AG08396 (cell line): ENCODE results near the gene MCFD2.

Source experiments
- DNase-seq: peaks from one replicate; pipeline ENCODE4 v3.0.0; 2012; ENCODE audit warnings: low spot score, mixed read lengths

MCFD2 gene

DNA sequence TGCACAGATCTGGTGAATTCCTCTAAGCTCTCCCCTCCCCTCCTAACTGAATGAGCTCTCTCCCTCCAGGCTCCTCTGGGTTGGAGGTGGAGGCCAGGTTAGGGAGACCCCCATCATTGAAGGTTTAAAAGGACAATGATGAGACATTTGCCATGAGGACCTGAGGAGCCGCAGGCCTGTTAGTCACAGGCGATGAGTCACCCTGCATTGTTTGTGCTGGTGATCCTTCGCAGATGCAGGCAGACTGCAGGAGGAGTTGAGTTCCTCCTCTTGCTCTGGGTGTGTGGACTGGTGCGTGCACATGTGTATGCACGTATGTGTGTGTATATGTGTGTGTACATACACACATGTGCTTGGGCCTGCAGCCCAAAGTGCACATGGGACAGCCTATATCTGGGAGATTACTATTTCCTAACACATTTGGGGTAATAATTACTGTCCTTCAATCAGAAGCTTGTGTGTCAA, 42.0 kb downstream of the MCFD2 start:
- DNase-seq = peak; percentile 86

DNA sequence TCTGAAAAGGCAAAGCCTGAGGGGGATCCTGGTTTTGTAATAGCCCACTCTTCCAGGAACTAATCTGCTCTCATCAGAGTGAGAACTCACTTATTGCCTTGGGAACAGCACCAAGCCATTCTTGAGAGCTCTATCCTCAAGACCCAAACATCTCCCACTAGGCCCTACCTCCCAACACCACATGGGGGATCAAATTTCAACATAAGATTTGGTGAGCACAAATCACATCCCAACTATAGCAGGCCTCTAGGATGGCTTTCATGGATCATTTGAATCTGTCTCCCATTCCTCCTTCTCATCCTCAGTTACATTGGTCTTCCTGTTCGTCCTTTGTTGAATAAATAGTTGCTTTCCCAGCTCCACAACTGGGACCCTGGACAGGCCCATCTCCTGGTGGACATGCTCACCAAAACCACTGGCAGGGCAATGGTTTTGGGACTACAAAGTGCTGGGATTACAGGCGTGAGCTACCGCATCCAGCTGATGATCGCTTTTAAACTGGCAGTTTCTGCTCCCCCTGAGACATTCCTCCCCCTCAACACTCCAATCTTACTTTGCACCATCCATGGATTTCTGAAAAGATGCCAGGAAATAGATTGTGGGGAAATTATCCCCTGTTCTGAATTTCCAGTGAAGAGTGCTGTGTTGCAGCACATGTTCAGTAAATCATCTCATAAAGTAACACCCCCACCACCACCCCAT, 42.6 kb downstream of the MCFD2 start:
- no peak for DNase-seq

DNA sequence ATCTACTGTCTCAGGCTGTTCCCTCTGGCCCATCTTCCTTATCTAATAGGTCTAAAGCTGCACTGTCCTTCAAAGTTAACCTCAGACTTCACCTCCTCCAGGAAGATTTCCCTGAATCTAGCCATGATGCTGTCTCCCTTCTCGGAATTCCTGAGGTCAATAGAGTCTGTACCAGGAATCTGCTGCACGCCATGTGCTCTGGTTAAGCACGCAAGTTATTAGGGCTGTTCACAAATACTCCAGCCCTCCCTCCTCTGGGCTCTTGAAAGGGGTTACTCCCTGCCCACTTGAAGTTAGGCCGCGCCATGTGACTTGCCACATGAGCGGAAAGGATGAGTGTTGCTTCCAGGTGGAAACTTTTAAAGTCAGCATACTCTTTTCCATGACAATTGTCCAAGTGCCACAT, 43.6 kb downstream of the MCFD2 start:
- no peak for DNase-seq

DNA sequence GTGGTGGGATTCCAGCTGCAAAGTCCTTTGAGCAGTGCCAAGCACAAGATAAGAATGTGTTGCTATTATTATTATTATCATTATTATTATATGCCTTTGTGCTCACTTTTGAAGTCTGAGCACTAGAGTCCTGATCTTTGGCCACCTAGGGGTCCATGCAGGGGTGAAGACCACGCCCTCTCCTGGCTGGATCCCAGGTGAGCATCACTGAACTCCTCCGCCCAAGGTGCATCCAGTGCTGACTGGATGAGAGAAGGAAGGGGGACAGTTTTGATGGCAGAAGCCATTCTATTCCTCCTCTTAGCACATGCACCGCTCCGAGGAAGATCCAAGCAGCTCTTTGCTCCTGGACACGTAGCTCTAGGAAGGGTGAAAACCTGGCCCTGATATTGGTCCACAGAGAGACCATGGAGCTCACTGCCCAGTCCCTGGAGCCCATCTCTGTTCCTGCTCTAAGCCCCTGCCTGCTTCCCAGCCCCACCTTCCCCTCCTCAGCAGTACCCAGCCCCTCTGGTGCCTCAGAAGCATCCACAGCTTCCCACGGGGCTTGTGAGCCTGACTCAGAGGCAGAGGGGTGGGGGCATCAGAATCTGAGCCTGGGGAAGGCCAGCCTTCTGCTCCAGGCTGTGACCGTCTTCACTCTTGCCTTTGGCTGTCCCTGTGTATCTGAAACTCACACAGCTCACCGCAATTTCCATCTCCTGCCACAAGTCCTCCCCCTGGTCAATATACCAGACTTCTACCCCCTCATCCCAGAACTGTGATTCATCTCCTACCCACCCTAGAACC, 45.4 kb downstream of the MCFD2 start:
- no peak for DNase-seq

DNA sequence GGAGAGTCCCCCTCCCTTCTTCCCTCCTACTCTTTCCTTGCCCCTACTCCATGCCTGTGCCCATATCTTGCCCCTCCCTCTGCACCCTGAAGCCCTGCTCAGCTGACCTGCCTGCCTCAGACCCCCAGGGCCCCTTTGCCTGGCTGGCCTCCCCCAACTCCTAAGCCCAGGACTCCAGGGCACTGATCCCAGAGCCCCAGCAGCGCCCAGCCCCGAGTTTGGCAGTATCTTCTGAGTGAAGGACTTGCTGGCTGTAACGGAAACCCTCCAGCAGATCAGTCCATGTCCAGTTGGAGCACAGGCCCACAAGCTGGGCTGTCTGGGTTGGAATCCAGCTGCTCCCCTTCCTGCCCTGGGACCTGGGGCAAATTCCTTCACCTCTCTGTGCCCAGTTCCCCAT, 46.0 kb downstream of the MCFD2 start:
- no peak for DNase-seq

DNA sequence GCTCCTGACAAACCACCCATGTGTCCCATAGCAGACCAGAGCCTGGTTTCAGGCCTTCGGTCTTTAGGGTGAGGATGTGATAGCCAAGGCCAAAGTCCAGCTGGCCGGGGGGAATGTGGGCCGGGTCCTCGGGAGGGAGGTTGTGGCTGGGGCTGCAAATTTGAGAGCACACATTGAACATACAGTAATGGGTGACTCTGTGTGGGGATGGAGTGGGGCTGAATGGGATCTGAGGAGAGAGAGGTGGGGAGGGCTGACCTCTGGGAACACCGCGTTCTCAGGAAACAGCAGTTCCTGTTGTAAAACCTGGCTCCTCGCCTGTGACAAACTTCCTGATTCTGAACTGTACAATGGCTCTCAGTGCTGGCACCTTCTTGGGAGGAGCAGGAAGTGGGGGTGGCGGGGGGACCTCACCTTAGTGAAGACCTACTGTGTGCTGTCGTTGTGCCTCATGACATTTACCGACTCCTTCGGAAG, 48.8 kb downstream of the MCFD2 start:
- no peak for DNase-seq

DNA sequence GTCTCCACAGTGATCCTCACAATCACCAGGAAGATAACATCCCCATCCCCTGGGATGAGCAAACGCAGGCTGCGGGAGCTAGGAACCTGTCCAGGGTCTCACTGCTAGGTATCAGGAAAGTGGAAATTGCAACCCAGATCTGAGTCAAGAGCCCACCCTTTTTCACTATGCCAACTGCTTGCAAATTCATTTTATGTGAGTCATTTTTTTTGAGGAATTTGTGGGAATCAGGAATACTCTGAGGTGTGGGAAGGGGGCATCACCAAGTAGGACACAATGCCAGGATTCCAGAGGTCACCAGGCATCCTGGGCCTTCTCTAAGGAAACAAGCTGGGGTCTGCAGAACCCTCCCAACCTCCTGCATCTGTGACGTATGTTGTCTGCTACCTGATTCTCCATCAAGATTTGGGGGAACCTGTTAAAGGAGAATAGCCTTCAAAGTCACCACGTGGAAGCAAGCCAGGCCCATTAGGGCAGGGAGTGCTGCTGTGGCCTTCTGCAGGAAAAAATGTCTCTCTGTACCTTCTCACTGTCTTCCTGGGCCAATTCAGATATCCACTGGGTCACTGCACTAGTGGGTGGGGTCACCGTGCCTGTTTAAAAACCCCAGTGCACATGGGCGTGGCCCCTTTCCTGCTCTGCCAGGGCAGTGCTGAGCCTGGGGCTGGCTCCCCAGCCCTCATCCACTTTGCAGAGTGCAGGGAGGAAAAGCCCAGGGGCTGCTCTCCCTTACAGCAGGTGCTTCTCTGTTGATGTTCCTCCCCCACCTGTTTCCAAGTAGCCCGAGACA, 50.2 kb downstream of the MCFD2 start:
- no peak for DNase-seq

DNA sequence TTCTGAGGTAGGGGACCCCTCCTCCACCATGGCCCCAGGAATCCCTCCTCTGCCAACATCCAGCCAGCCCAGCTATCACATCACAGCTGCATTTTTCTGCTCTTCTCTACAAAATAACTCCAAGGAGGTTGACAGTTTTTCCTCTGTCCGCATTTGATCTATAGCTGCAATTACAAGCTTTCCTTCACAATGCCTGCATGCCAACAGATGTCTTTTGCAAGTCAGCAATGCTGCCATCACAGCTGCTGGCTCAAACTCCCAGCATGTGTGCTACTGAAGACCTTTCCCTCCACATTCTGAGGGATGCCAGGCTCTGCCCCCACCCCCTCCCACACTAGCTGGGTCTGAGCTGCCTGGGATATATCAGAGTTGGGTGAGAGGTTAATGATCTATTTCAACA, 51.7 kb downstream of the MCFD2 start:
- DNase-seq = no peak

DNA sequence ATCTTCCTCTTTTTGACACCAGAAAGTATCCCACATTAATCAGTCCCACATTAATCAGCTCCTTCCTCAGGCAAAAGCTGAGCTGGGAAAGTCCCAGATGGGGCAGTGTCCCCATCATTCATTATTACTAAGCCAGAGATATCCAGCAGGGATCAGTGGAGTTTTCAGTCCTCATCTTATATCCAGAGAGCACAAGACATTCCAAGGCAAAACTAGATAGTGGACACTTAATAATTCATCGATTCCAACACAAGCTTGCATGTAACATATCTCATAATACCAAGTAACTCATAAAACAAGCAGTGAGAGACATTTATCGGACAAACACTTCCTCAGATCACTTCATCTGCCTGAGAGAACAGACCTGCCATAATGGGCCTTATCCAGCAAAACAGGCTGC, 53.1 kb downstream of the MCFD2 start:
- DNase-seq = no peak

DNA sequence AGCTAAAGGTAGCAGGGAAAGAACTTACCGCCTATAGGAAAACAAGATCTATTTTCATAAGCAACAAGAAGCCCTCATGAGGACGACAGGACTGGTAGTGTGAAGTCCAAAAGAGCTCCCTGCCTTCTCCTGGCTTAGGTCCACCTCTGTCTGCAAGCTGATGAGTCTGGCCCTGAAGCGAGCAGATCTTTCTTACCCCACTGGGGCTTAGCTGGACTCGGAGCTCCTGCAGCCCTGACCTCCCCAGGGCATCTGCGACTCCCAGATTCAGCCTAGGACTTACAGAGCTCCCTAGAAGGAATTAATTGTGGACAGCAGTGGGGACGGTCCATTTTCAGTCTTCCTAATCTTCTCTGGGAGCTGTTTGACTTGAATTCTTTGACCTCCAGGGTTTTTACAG, 53.7 kb downstream of the MCFD2 start:
- no peak for DNase-seq

DNA sequence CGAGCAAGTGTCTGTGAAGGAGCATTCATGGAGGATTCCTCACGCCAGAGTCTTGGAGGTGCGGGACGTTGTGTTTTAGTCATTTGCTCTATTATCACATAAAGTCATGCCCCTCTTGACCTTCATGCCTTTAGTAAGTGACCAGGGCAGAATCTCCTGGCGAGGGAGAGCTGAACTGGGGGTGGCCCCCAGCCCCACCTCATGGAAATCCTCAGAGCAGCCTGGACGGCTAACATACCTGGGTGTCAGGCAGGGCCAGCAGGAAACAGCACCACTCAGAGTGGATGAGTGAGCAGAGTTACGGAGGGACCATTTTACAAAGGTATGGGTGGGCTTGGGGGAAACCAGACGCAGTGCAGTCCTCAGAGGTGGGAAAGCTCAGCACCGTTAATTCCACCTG, 56.1 kb downstream of the MCFD2 start:
- DNase-seq = no peak

DNA sequence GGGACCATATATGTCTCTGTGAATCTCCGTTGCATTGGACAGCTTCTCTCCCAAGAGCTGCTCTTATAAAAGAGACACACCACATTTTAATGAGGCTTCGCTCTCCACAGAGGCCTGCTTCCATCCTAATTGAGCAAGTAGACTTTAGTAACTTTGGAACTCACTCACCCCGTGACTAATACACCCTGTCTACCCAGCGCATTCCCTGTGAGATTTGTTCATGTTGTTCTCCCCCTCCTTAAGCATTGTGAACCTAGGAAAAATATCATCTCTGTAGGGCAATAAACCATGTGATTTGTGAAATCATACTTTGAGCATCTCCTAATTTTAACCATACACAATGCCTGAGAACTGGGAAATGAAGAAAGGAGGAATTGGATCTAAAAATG, 56.9 kb downstream of the MCFD2 start:
- peak; percentile 51 for DNase-seq

DNA sequence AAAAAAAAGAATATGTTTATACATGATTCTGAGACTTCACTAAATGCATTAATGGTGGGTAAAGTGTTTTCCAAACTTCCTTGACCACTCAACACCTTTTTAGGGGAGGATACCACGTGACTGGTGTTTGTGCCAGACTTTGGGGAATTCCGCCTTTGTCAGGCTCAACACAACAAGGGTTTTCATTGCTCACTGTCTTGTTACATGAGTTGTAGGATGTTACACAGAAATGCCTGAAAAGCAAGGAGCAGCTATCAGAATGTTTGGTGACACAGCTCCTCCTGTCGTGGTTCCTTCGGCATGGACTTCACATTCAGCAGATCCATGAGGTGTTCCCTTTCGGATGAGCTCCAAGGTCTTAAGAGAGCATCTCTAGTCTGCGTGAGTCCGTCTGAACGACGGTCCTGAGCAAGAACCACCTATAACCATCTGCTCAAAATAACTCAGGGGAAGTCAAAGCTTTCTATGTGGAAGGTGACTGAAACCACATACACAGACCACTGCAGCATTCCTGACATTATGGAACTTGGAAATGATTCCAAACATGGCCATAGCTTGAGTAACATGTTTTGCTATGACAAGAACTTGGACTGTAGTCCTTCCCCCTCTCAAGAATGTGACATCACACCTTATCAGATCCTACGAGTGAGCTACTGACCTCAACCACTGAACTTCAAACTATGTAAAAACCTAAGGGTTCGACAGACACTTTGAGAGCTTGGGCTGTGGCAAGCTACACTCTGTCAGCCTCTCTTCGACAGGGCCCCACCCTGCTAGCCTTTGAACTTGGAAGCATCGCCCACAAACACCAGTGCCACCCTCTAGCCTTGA, 57.5 kb downstream of the MCFD2 start:
- DNase-seq = peak; percentile 61

DNA sequence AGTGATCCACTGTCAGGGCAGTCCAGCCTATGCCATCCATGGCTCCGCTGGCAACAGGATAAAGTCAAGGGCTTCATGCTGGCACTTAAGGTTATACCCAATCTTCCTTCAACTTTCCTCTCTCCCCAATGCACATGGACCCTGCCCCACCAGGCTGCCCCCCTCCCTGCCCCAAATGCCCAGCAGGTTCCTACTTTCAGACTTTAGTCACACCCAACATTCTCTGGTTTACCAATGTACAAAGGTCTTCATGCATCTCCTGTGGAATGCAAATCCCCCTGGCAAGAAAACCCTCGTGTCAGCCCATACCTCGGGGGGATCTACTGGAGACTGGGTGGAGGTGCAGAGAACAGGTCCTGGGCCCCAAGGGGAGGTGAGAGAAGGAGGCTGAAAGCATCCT, 59.3 kb downstream of the MCFD2 start:
- no peak for DNase-seq

DNA sequence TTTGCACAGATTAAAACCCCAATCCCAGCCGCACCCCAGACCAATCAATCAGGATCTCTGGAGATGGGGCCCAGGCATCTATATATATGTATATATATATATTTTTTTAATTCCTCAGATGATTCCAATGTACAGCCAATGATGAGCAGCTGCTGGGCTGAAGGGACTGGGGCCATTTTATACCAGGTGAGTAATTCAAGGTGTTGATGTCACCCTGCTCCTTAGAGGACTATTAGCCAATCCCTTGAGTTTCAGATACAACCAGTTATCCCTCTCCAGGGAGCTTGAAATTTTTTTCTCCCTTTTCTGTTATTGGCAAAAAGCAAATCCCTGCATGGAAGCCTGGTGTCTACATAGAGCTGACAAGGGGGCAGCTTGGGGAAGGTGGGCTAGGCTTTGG, 59.8 kb downstream of the MCFD2 start:
- DNase-seq = no peak

DNA sequence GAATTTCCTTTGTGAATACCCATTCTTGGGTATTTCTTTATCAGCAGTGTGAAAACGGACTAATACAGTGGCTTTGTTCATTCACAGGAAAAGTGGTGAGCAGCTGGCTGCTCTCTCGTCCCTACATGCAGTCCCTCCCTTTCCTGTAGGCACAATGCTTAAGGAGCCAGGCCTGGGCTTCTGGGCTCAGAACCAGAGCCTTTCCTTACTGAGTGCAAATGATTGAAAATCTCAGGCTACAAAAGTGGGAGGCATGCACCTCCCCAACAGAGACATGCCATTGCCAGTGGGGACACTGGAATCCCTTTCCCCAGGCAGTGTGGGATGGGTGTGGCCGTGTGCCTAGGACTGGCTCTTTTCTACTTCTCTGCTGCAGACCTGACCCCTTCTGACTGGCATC, 61.3 kb downstream of the MCFD2 start:
- DNase-seq = no peak

DNA sequence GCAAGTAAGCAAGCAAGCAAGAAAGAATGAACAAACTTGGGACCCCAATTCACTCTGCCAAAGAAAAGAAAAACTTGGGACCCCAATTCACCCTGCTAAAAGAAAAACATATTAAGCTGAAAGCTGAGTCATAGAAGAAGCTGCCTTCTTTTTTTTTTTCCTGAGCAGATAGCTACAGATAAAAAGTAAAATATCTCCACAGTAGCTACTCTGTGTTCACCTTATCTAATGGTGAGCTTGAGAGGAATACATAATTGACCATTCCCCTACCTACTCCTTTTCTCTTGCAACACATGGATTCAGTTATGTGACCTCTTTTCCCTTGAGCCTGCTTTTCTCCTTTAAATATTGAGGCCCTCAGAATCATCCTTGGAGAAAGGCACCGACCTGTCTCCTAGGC, 63.0 kb downstream of the MCFD2 start:
- DNase-seq = no peak

DNA sequence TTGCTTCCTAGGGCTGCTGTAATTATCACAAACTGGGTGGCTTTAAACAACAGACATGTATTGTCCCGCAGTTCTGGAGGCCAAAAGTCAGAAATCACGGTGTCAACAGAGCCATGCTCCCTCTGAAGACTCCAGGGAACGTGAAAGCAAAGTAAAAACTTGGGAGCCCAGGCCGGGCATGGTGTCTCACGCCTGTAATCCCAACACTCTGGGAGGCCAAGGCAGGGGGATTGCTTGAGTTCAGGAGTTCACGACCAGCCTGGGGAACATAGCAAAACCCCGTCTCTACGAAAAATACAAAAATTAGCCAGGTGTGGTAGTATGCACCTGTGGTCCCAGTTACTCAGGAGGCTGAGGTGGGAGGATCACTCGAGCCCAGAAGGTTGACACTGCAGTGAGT, 63.5 kb downstream of the MCFD2 start:
- no peak for DNase-seq
